CD14-positive monocyte (primary cell): Measurements from ENCODE around the gene PVR. TPM values are rescaled to one million over a fixed set of nuclear protein-coding genes. Genes with fewer than 3 reads are reported as not detected.
A peak's percentile ranks its signal among the peaks of the same experiment; 100 is the strongest.
"Not testable (repeated sequence)": the region's sequence is repeated elsewhere in the genome, so short reads cannot be mapped to it uniquely, and the experiment has no call there.

Experiments used
- DNase-seq, 3 donors: peaks; one replicate each; pipeline ENCODE4 v3.0.0-alpha.2; 2011 to 2022
- H2AFZ ChIP-seq: 2 replicates; pipeline ENCODE4 v1.6.0; 2012; ENCODE audit warnings: mild to moderate bottlenecking, low read depth, low read length, inconsistent platforms; ENCODE audit not compliant: insufficient read depth, poor library complexity, severe bottlenecking
- H3K27ac ChIP-seq, 2 donors: 1 replicate in 1 of 2; 2 replicates in 1 of 2; pipeline ENCODE4 v1.5.1; 2012 to 2013; ENCODE audit warnings: low read length in 2 of 2, control low read depth in 1 of 2, inconsistent platforms in 1 of 2, low read depth in 1 of 2, mild to moderate bottlenecking in 1 of 2
- H3K27me3 ChIP-seq, 2 donors: one replicate each; pipeline versions ENCODE4 v1.6.0 to v1.6.1; 2011 to 2013; ENCODE audit warnings: low read length in 2 of 2; ENCODE audit not compliant: control insufficient read depth in 2 of 2, insufficient read depth in 2 of 2
- H3K36me3 ChIP-seq, 2 donors: replicated peaks in 1 of 2; 1 replicate in 1 of 2; 2 replicates in 1 of 2; pipeline versions ENCODE4 v1.5.1 to v1.6.1; 2012 to 2013; ENCODE audit warnings: low read length in 2 of 2, control low read depth in 1 of 2, inconsistent platforms in 1 of 2, mild to moderate bottlenecking in 1 of 2; ENCODE audit not compliant: insufficient read depth in 2 of 2, control insufficient read depth in 1 of 2
- H3K4me1 ChIP-seq, 2 donors: 1 replicate in 1 of 2; 2 replicates in 1 of 2; pipeline versions ENCODE4 v1.5.1 to v1.6.1; 2012 to 2013; ENCODE audit warnings: low read length in 2 of 2, control low read depth in 1 of 2, inconsistent platforms in 1 of 2, mild to moderate bottlenecking in 1 of 2, moderate library complexity in 1 of 2; ENCODE audit not compliant: insufficient read depth in 2 of 2, control insufficient read depth in 1 of 2
- H3K4me2 ChIP-seq: replicated peaks from 2 replicates; pipeline ENCODE3; 2012; ENCODE audit warnings: low read length, moderate library complexity, mild to moderate bottlenecking; ENCODE audit not compliant: poor library complexity, severe bottlenecking; ENCODE audit errors: extremely low read depth
- H3K4me3 ChIP-seq, 3 experiments: fragments of 200-600 bp in 1 of 3; sonication (generic) in 1 of 3; replicated peaks in 1 of 3; 1 replicate in 2 of 3; 2 replicates in 1 of 3; pipeline ENCODE4 v1.5.1; 2011 to 2013; ENCODE audit warnings: low read length in 3 of 3, mild to moderate bottlenecking in 3 of 3, control low read depth in 2 of 3, low read depth in 2 of 3, inconsistent platforms in 1 of 3, moderate library complexity in 1 of 3
- H3K79me2 ChIP-seq: 2 replicates; pipeline ENCODE4 v1.6.0; 2012; ENCODE audit warnings: mild to moderate bottlenecking, control low read depth, inconsistent platforms, low read length, moderate library complexity; ENCODE audit not compliant: insufficient read depth
- H3K9ac ChIP-seq: 2 replicates; pipeline ENCODE4 v1.6.0; 2017; ENCODE audit warnings: low read length, mild to moderate bottlenecking; ENCODE audit not compliant: insufficient read depth, poor library complexity, severe bottlenecking
- H3K9me3 ChIP-seq, 2 donors: replicated peaks in 1 of 2; 1 replicate in 1 of 2; 2 replicates in 1 of 2; pipeline versions ENCODE4 v1.5.1 to v1.6.1; 2012 to 2013; ENCODE audit warnings: low read length in 2 of 2, control low read depth in 1 of 2; ENCODE audit not compliant: control insufficient read depth in 1 of 2, insufficient read depth in 1 of 2
- H4K20me1 ChIP-seq: 2 replicates; pipeline ENCODE4 v1.6.0; 2012; ENCODE audit warnings: mild to moderate bottlenecking, low read length, control low read depth, moderate library complexity; ENCODE audit not compliant: insufficient read depth
- H3K27ac Mint-ChIP-seq, 7 donors: one replicate each; pipeline ENCODE4 v1.8.0; 2020; ENCODE audit warnings: mild to moderate bottlenecking in 7 of 7, mixed read lengths in 7 of 7, moderate library complexity in 6 of 7, inconsistent platforms in 2 of 7
- H3K27me3 Mint-ChIP-seq, 3 donors: one replicate each; pipeline ENCODE4 v1.8.0; 2021 to 2022; ENCODE audit warnings: low read depth in 3 of 3, mild to moderate bottlenecking in 3 of 3, mixed read lengths in 3 of 3, moderate library complexity in 3 of 3, inconsistent platforms in 1 of 3
- H3K36me3 Mint-ChIP-seq, 2 donors: one replicate each; pipeline ENCODE4 v1.8.0; 2020; ENCODE audit warnings: mixed read lengths in 2 of 2, inconsistent platforms in 1 of 2, mild to moderate bottlenecking in 1 of 2
- H3K4me1 Mint-ChIP-seq: one replicate; pipeline ENCODE4 v1.8.0; 2020; ENCODE audit warnings: mild to moderate bottlenecking, mixed read lengths
- H3K4me3 Mint-ChIP-seq, 2 donors: one replicate each; pipeline ENCODE4 v1.8.0; 2020; ENCODE audit warnings: mild to moderate bottlenecking in 2 of 2, mixed read lengths in 2 of 2, moderate library complexity in 1 of 2
- H3K9me3 Mint-ChIP-seq, 7 donors: one replicate each; pipeline ENCODE4 v1.8.0; 2020 to 2022; ENCODE audit warnings: mixed read lengths in 7 of 7, mild to moderate bottlenecking in 6 of 7, moderate library complexity in 6 of 7, inconsistent platforms in 2 of 7
- WGBS: methylation state at CpG from one replicate; pipeline ENCODE4 v1.1.5; 2013; ENCODE audit warnings: missing lambda C conversion rate; ENCODE audit not compliant: insufficient coverage; 5-methylcytosine and 5-hydroxymethylcytosine counted together
- intact Hi-C, 2 donors: fragments of 100-400 bp; cut with micrococcal nuclease; formaldehyde crosslinking; loops; one replicate each; pipeline versions ENCODE4 v1.15.0 to v1.15.1; 2023
- polyA plus RNA-seq, 3 donors: library from polyadenylated mRNA; depleted of rRNA in 1 of 3; unstranded in 2 of 3; stranded (reverse) in 1 of 3; fragments of 300-500 nt in 2 of 3; fragments of >200 nt in 1 of 3; fragmentation: Illumina TruSeq in 2 of 3; gene quantifications; 1 replicate in 2 of 3; 2 replicates in 1 of 3; pipeline ENCODE4 v1.2.3, GENCODE V29; 2012 to 2021
- TF ChIP-seq, protein P1 (sequence below): fragments of 200-600 bp; IDR thresholded peaks from one replicate; pipeline ENCODE4 v1.8.0; 2022; ENCODE audit warnings: antibody characterized with exemption, mild to moderate bottlenecking

The PVR gene
- polyA plus RNA-seq, 3 donors, result 10.1 to 20.2 (median 12.9) TPM

DNA sequence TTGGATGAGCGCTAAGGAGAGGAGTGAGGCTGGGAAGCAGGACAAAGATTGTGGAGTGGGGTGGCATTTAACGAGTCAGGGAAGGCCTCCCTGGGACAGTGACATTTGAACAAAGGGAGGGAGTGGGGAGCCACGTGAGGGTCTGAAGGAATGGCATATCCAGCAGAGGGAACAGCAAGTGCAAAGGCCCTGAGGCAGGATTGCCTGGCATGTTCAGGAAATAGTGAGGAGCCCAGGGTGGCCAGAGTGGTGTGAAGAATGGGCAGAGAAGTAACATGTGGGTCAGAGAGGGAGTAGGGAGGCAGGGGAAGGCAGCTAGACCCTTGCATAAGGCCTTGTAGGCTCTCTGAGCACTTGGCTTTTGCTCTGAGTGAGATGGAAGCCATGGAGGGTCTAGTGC, 14.9 kb upstream of the PVR start:
- Histone ChIP-seq H2AFZ (no peak overlapping the region), H4K20me1 (no peaks in the 10 kb centered on the region), H3K4me2 (no peak overlapping the region), H3K36me3 (no peaks in the 10 kb centered on the region), H3K79me2 (no peaks in the 10 kb centered on the region), H3K9ac (no peak overlapping the region), H3K4me3 (no peak overlapping the region), H3K4me1 (peaks cover 10 to 13% of the 10 kb centered on the region in 2 donors), H3K9me3 (peaks cover 0 to 5% of the 10 kb centered on the region in 2 donors), H3K27me3 (no peaks in the 10 kb centered on the region), H3K27ac (no peak overlapping the region)
- no peaks in the 10 kb centered on the region for H3K36me3 Mint-ChIP-seq
- H3K9me3 Mint-ChIP-seq, result peaks cover 3 to 14% (median 6%) of the 10 kb centered on the region in 7 donors
- TF ChIP-seq, protein P1, sequence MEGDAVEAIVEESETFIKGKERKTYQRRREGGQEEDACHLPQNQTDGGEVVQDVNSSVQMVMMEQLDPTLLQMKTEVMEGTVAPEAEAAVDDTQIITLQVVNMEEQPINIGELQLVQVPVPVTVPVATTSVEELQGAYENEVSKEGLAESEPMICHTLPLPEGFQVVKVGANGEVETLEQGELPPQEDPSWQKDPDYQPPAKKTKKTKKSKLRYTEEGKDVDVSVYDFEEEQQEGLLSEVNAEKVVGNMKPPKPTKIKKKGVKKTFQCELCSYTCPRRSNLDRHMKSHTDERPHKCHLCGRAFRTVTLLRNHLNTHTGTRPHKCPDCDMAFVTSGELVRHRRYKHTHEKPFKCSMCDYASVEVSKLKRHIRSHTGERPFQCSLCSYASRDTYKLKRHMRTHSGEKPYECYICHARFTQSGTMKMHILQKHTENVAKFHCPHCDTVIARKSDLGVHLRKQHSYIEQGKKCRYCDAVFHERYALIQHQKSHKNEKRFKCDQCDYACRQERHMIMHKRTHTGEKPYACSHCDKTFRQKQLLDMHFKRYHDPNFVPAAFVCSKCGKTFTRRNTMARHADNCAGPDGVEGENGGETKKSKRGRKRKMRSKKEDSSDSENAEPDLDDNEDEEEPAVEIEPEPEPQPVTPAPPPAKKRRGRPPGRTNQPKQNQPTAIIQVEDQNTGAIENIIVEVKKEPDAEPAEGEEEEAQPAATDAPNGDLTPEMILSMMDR, result no peak
- DNase-seq, result no peak
- H3K27me3 Mint-ChIP-seq, result peaks cover 4 to 7% (median 5%) of the 10 kb centered on the region in 3 donors
- 97% methylated on average over 3 of the region's 3 CpGs for WGBS
- H3K27ac Mint-ChIP-seq, result peak overlapping the region in 1 of 7 donors; percentile 75
- H3K4me1 Mint-ChIP-seq, result peaks cover 9% of the 10 kb centered on the region
- H3K4me3 Mint-ChIP-seq, result no peak overlapping the region
- intact Hi-C loops, result no loop called here

DNA sequence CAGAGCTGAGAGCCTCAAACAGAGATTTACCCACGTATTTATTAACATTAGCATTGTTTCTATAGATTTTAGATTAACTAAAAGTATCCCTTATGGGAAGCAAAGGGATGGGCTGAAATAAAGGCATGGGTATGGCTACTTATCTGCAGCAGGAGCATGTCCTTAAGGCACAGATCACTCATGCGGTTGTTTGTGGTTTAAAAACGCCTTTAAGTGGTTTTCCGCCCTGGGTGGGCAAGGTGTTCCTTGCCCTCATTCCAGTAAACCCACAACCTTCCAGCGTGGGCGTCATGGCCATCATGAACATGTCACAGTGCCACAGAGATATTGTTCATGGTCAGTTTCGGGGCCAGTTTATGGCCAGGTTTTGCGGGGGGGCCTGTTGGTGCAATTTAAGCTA, 12.1 kb upstream of the PVR start:
- H3K4me1 Mint-ChIP-seq, result peaks cover 21% of the 10 kb centered on the region
- H2AFZ ChIP-seq, H3K36me3 ChIP-seq, H3K4me2 ChIP-seq, H3K4me3 Mint-ChIP-seq, H3K4me3 ChIP-seq, H3K9ac ChIP-seq, H3K9me3 Mint-ChIP-seq, intact Hi-C loops, H3K27ac Mint-ChIP-seq, H3K27me3 Mint-ChIP-seq, H3K27ac ChIP-seq, H3K9me3 ChIP-seq, H3K79me2 ChIP-seq, H3K27me3 ChIP-seq, H3K36me3 Mint-ChIP-seq, H4K20me1 ChIP-seq, DNase-seq: not testable (repeated sequence)
- H3K4me1 ChIP-seq, result peaks cover 15 to 17% of the 10 kb centered on the region in 2 donors
- 73% methylated on average over 2 of the region's 8 CpGs for WGBS

- DNase-seq, H3K9me3 Mint-ChIP-seq, H3K79me2 ChIP-seq, H3K36me3 ChIP-seq, H3K9ac ChIP-seq, H3K4me3 ChIP-seq, H3K27me3 ChIP-seq, H3K9me3 ChIP-seq, H3K4me3 Mint-ChIP-seq, H3K27ac Mint-ChIP-seq, H3K36me3 Mint-ChIP-seq, H3K27me3 Mint-ChIP-seq, H3K27ac ChIP-seq, H3K4me2 ChIP-seq, intact Hi-C loops, H4K20me1 ChIP-seq, H2AFZ ChIP-seq: not testable (repeated sequence)
- peaks cover 21 to 25% of the 10 kb centered on the region in 2 donors for H3K4me1 ChIP-seq
- H3K4me1 Mint-ChIP-seq, result peaks cover 29% of the 10 kb centered on the region
- WGBS, result 80% methylated on average over 4 of the region's 5 CpGs
Observed at GRCh38 chr19:44634058-44634457, 9.7 kb upstream of the PVR start.
